HepG2 (cell line): Measurements from ENCODE around the gene SLC25A23. TPM values are rescaled to one million over a fixed set of nuclear protein-coding genes. Genes with fewer than 3 reads are reported as not detected.
A peak's percentile ranks its signal among the peaks of the same experiment; 100 is the strongest.

Source experiments
- CAMTA2 ChIP-seq: sonication (generic); formaldehyde crosslinking; IDR thresholded peaks from 2 replicates; pipeline ENCODE4 v1.4.0; 2020; ENCODE audit warnings: mild to moderate bottlenecking, missing genetic modification reagents, borderline replicate concordance
- DRAP1 ChIP-seq: IDR thresholded peaks from 2 replicates; pipeline ENCODE4 v1.6.1; 2016; ENCODE audit warnings: missing genetic modification reagents, missing compliant biosample characterization
- GLMP ChIP-seq: sonication (generic); formaldehyde crosslinking; IDR thresholded peaks from 2 replicates; pipeline ENCODE4 v1.9.0; 2021; ENCODE audit warnings: missing genetic modification reagents, mild to moderate bottlenecking, borderline replicate concordance
- IRF2 ChIP-seq: IDR thresholded peaks from 2 replicates; pipeline ENCODE4 v1.6.1; 2018; ENCODE audit warnings: missing genetic modification reagents, missing compliant biosample characterization
- KDM1A ChIP-seq: IDR thresholded peaks from 2 replicates; pipeline ENCODE4 v1.6.1; 2016; ENCODE audit warnings: missing compliant biosample characterization
- KLF11 ChIP-seq: IDR thresholded peaks from 2 replicates; pipeline ENCODE4 v1.6.1; 2016; ENCODE audit warnings: missing compliant biosample characterization
- KLF13 ChIP-seq: sonication (generic); formaldehyde crosslinking; IDR thresholded peaks from 2 replicates; pipeline ENCODE4 v1.4.0; 2020; ENCODE audit warnings: mild to moderate bottlenecking, missing genetic modification reagents
- KLF6 ChIP-seq: IDR thresholded peaks from 2 replicates; pipeline ENCODE4 v1.8.0; 2016; ENCODE audit warnings: missing biosample characterization, missing genetic modification reagents
- MEIS2 ChIP-seq: sonication (generic); formaldehyde crosslinking; IDR thresholded peaks from 2 replicates; pipeline ENCODE4 v1.9.0; 2021; ENCODE audit warnings: mild to moderate bottlenecking, missing genetic modification reagents
- MTF2 ChIP-seq: sonication (generic); formaldehyde crosslinking; IDR thresholded peaks from 2 replicates; pipeline ENCODE4 v1.5.0; 2020; ENCODE audit warnings: missing genetic modification reagents, borderline replicate concordance
- NFKBIZ ChIP-seq: IDR thresholded peaks from 2 replicates; pipeline ENCODE4 v1.6.1; 2018; ENCODE audit warnings: missing genetic modification reagents, missing compliant biosample characterization
- PCBP1 ChIP-seq: fragments of 200-400 bp; formaldehyde crosslinking; IDR thresholded peaks from 2 replicates; pipeline ENCODE4 v1.6.1; 2017; ENCODE audit warnings: mild to moderate bottlenecking, low read depth, low read length, borderline replicate concordance
- POLR2AphosphoS2 ChIP-seq: IDR thresholded peaks from 2 replicates; pipeline ENCODE4 v1.6.1; 2011; ENCODE audit warnings: low read depth, low read length, improper control_type of control experiment
- RAD21 ChIP-seq: fragments of 450-650 bp; formaldehyde crosslinking; IDR thresholded peaks from 2 replicates; pipeline ENCODE4 v1.5.0; 2020; ENCODE audit warnings: mild to moderate bottlenecking
- RNF2 ChIP-seq: fragments of 450-650 bp; conservative IDR thresholded peaks from 2 replicates; pipeline ENCODE4 v1.6.1; 2016; ENCODE audit warnings: low read depth
- SETDB1 ChIP-seq: sonication (generic); formaldehyde crosslinking; IDR thresholded peaks from 2 replicates; pipeline ENCODE4 v1.5.1; 2020; ENCODE audit warnings: missing genetic modification reagents, mild to moderate bottlenecking, borderline replicate concordance
- XBP1 ChIP-seq: sonication (generic); formaldehyde crosslinking; IDR thresholded peaks from 2 replicates; pipeline ENCODE4 v1.5.0; 2020; ENCODE audit warnings: missing genetic modification reagents
- ZBED4 ChIP-seq: sonication (generic); formaldehyde crosslinking; IDR thresholded peaks from 2 replicates; pipeline ENCODE4 v1.4.0; 2020; ENCODE audit warnings: missing genetic modification reagents, borderline replicate concordance
- ZEB1 ChIP-seq: IDR thresholded peaks from 2 replicates; pipeline ENCODE4 v1.6.1; 2012; ENCODE audit warnings: mild to moderate bottlenecking, low read depth, inconsistent platforms; ENCODE audit not compliant: insufficient replicate concordance
- ZKSCAN1 ChIP-seq: fragments of 150-350 bp; IDR thresholded peaks from 2 replicates; pipeline ENCODE4 v1.6.1; 2014; ENCODE audit warnings: low read length
- ZMYM4 ChIP-seq: sonication (generic); formaldehyde crosslinking; IDR thresholded peaks from 2 replicates; pipeline ENCODE4 v1.8.1; 2023; ENCODE audit warnings: mild to moderate bottlenecking, missing genetic modification reagents
- ZNF121 ChIP-seq: sonication (generic); formaldehyde crosslinking; IDR thresholded peaks from 2 replicates; pipeline ENCODE4 v1.5.0; 2020; ENCODE audit warnings: mild to moderate bottlenecking, missing genetic modification reagents
- ZNF282 ChIP-seq: fragments of 450-650 bp; IDR thresholded peaks from 2 replicates; pipeline ENCODE4 v1.6.1; 2018; ENCODE audit not compliant: partially characterized antibody
- ZNF749 ChIP-seq: sonication (generic); formaldehyde crosslinking; IDR thresholded peaks from 2 replicates; pipeline ENCODE4 v1.8.0; 2022; ENCODE audit warnings: mild to moderate bottlenecking, missing genetic modification reagents, moderate library complexity, borderline replicate concordance
- ZNF83 ChIP-seq: sonication (generic); formaldehyde crosslinking; IDR thresholded peaks from 2 replicates; pipeline ENCODE4 v1.4.0; 2020; ENCODE audit warnings: missing genetic modification reagents, mild to moderate bottlenecking, borderline replicate concordance
- ZNF879 ChIP-seq: sonication (generic); formaldehyde crosslinking; IDR thresholded peaks from 2 replicates; pipeline ENCODE4 v1.8.1; 2023; ENCODE audit warnings: missing genetic modification reagents
- ZNF883 ChIP-seq: sonication (generic); formaldehyde crosslinking; IDR thresholded peaks from 2 replicates; pipeline ENCODE4 v1.5.1; 2020; ENCODE audit warnings: mild to moderate bottlenecking, missing genetic modification reagents; ENCODE audit errors: not compliant biosample characterization
- polyA plus RNA-seq, 8 experiments: library from polyadenylated mRNA; depleted of rRNA in 3 of 8; stranded (reverse) in 7 of 8; unstranded in 1 of 8; fragments of >200 nt; fragmentation: Illumina TruSeq in 4 of 8; extraction: Trizol in 4 of 8; gene quantifications; 2 replicates each; pipeline versions ENCODE4 v1.2.1 to v1.2.3, GENCODE V29; 2011 to 2016; ENCODE audit warnings: low read depth in 4 of 8, missing spikeins in 1 of 8, mixed read lengths in 1 of 8; ENCODE audit not compliant: insufficient read depth in 1 of 8
- total RNA-seq, 5 experiments: library from RNA; depleted of rRNA; stranded (reverse); fragments of >200 nt; fragmentation: Illumina TruSeq; extraction: Trizol; gene quantifications; 2 replicates each; pipeline ENCODE4 v1.2.3, GENCODE V29; 2016; ENCODE audit warnings: low read depth in 1 of 5

SLC25A23 gene
- total and polyA plus RNA-seq, 2 of the 13 experiments (the other 11 are each of a cell fraction or from before 2014, with no cell fraction given), result 12.4 to 15.2 TPM

GRCh38 chr19:6464070-6464873, 4.7 kb upstream of the SLC25A23 start, which contains the start of gene CRB3 (continued):
- TF ChIP-seq ZNF282 (no peak), ZBED4 (CRISPR knock-in tag) (no peak), MEIS2 (CRISPR knock-in tag) (0 out of 2 replicates have a peak, but pooled peaks have one; percentile 47), SETDB1 (CRISPR knock-in tag) (no peak), DRAP1 (CRISPR knock-in tag) (0 out of 2 replicates have a peak, but pooled peaks have one; percentile 13), MTF2 (CRISPR knock-in tag) (no peak), XBP1 (CRISPR knock-in tag) (no peak), ZKSCAN1 (no peak), ZNF749 (no peak), ZNF121 (CRISPR knock-in tag) (no peak), KLF11 (no peak), ZMYM4 (peak; percentile 49), IRF2 (CRISPR knock-in tag) (no peak), ZNF883 (no peak), PCBP1 (peak; percentile 89; the same call in 1 of the 2 replicates), ZEB1 (peak; percentile 100), RAD21 (peak; percentile 32; the same call in 1 of the 2 replicates), KDM1A (no peak), CAMTA2 (CRISPR knock-in tag) (no peak), ZNF83 (CRISPR knock-in tag) (0 out of 2 replicates have a peak, but pooled peaks have one; percentile 44), NFKBIZ (CRISPR knock-in tag) (no peak), GLMP (CRISPR knock-in tag) (no peak), KLF13 (CRISPR knock-in tag) (no peak), RNF2 (no peak), ZNF879 (CRISPR knock-in tag) (no peak), KLF6 (peak; percentile 60; the same call in 1 of the 2 replicates), POLR2AphosphoS2 (no peak)
